ENCODE measurements around the gene CUL3.

- TF ChIP-seq POLR2A (IDR thresholded peaks at IDR 0.05; ENCODE audit: low read length), result no peak
- TF ChIP-seq GATA1 (IDR thresholded peaks at IDR 0.05; ENCODE audit: low read depth, low read length), result no peak
Measured at GRCh38 chr2:224525774-224526173, 59.4 kb downstream of the CUL3 start.

All from erythroblast (primary cell).